K562 (cell line): ENCODE results near the gene NSG2. TPM values are rescaled to one million over a fixed set of nuclear protein-coding genes. Genes with fewer than 3 reads are reported as not detected.

Source experiments
- ATAC-seq: fragments of 200-7000 bp; cut with Tn5 transposase; 3 replicates; pipeline ENCODE4 v1.9.1; 2020; ENCODE audit warnings: moderate library complexity
- BruUV-seq: library from RNA; stranded (reverse); fragments of 400-500 nt; replicated peaks from 2 replicates; lab custom pipeline; 2021; lab: Mats Ljungman, UMichigan
- CTCF ChIA-PET: fragments of 300-600 bp; formaldehyde crosslinking; extraction: SDS; loops from one replicate; lab custom pipeline; 2021; ENCODE audit warnings: low intra/inter-chr PET ratio; lab: Yijun Ruan, JAX
- POLR2A ChIA-PET: fragments of 300-600, 350-650 bp; sonication (Branson Sonifier 250); formaldehyde crosslinking; extraction: SDS; loops from one replicate; lab custom pipeline; 2021; ENCODE audit warnings: antibody characterized with exemption, inconsistent platforms; lab: Yijun Ruan, JAX
- DNase-seq, 4 experiments: peaks; one replicate each; pipeline versions ENCODE4 v3.0.0 to v3.0.0-alpha.2; 2011 to 2018; ENCODE audit warnings: low spot score in 3 of 4, mixed read lengths in 3 of 4; ENCODE audit errors: extremely low read depth in 1 of 4
- FAIRE-seq: peaks from 2 replicates; lab custom pipeline; 2011; peaks lifted over from hg19 to GRCh38; lab: Jason Lieb, UNC
- H2AFZ ChIP-seq: 2 replicates; pipeline ENCODE4 v1.6.0; 2011; ENCODE audit warnings: low read depth, low read length, control low read depth, inconsistent platforms
- H3K27ac ChIP-seq: fragments of 200-600 bp; 3 replicates; pipeline ENCODE4 v1.8.0; 2011; ENCODE audit warnings: low read depth, mild to moderate bottlenecking, control low read depth, inconsistent platforms, low read length, moderate library complexity, mixed read lengths; ENCODE audit errors: extremely low read depth
- H3K27me3 ChIP-seq, 2 experiments: fragments of 300-600 bp in 1 of 2; 2 replicates in 1 of 2; 3 replicates in 1 of 2; pipeline versions ENCODE4 v1.6.0 to v1.8.0; 2011; ENCODE audit warnings: inconsistent platforms in 2 of 2, low read length in 2 of 2, mild to moderate bottlenecking in 1 of 2, mixed read lengths in 1 of 2, moderate library complexity in 1 of 2; ENCODE audit not compliant: control insufficient read depth in 2 of 2, insufficient read depth in 2 of 2
- H3K36me3 ChIP-seq: fragments of 300-600 bp; 3 replicates; pipeline ENCODE4 v1.8.0; 2011; ENCODE audit warnings: mild to moderate bottlenecking, low read length, inconsistent platforms; ENCODE audit not compliant: control insufficient read depth, insufficient read depth
- H3K4me1 ChIP-seq, 2 experiments: fragments of 200-600 bp in 1 of 2; replicated peaks in 1 of 2; 2 replicates in 1 of 2; 3 replicates in 1 of 2; pipeline versions ENCODE4 v1.5.1 to v1.8.0; 2011; ENCODE audit warnings: inconsistent platforms in 2 of 2, low read length in 2 of 2, mild to moderate bottlenecking in 1 of 2, mixed read lengths in 1 of 2, moderate library complexity in 1 of 2; ENCODE audit not compliant: control insufficient read depth in 2 of 2, insufficient read depth in 2 of 2
- H3K4me2 ChIP-seq: 2 replicates; pipeline ENCODE4 v1.6.1; 2011; ENCODE audit warnings: low read length, control low read depth, inconsistent platforms, mixed read lengths; ENCODE audit not compliant: insufficient read depth
- H3K4me3 ChIP-seq: fragments of 200-600 bp; sonication (generic), shearing (Covaris generic); 2 replicates; pipeline ENCODE4 v1.5.1; 2016; ENCODE audit warnings: control low read depth, inconsistent platforms
- H3K79me2 ChIP-seq: fragments of 200-600 bp; 3 replicates; pipeline ENCODE4 v1.8.0; 2011; ENCODE audit warnings: low read length, inconsistent platforms; ENCODE audit not compliant: control insufficient read depth, insufficient read depth
- H3K9ac ChIP-seq, 2 experiments: 2 replicates each; pipeline versions ENCODE4 v1.6.0 to v1.6.1; 2011; ENCODE audit warnings: low read depth in 2 of 2, low read length in 2 of 2, control low read depth in 1 of 2, inconsistent platforms in 1 of 2, mild to moderate bottlenecking in 1 of 2, mixed read lengths in 1 of 2; ENCODE audit not compliant: insufficient read depth in 1 of 2
- H3K9me1 ChIP-seq: one replicate; pipeline ENCODE4 v1.6.0; 2011; ENCODE audit warnings: inconsistent platforms, mild to moderate bottlenecking, low read length, moderate library complexity; ENCODE audit not compliant: control insufficient read depth, insufficient read depth
- H3K9me3 ChIP-seq: replicated peaks from 2 replicates; pipeline ENCODE4 v1.5.1; 2011; ENCODE audit warnings: low read depth, low read length, inconsistent platforms; ENCODE audit not compliant: control insufficient read depth, insufficient read depth
- H4K20me1 ChIP-seq: replicated peaks from 2 replicates; pipeline ENCODE4 v1.6.1; 2011; ENCODE audit warnings: low read length, inconsistent platforms, mixed read lengths; ENCODE audit not compliant: control insufficient read depth, insufficient read depth
- CBFA2T3 ChIP-seq: fragments of 450-650 bp; IDR thresholded peaks from 2 replicates; pipeline ENCODE4 v1.6.1; 2017
- ELK1 ChIP-seq: sonication (generic); formaldehyde crosslinking; IDR thresholded peaks from 2 replicates; pipeline ENCODE4 v1.8.1; 2022; ENCODE audit warnings: missing genetic modification reagents
- MCM5 ChIP-seq: fragments of 450-650 bp; IDR thresholded peaks from 2 replicates; pipeline ENCODE4 v1.6.1; 2016; ENCODE audit warnings: low read depth
- RBM22 ChIP-seq: fragments of 200-400 bp; formaldehyde crosslinking; IDR thresholded peaks from 2 replicates; pipeline ENCODE4 v1.6.1; 2018; ENCODE audit warnings: low read length, low read depth; ENCODE audit not compliant: poor library complexity, severe bottlenecking
- SAP30 ChIP-seq: fragments of 200-600 bp; sonication (generic); IDR thresholded peaks from 2 replicates; pipeline ENCODE4 v1.6.1; 2012; ENCODE audit warnings: borderline replicate concordance, low read depth, mild to moderate bottlenecking, moderate library complexity, low read length, control low read depth, inconsistent platforms; ENCODE audit not compliant: insufficient read depth, poor library complexity, severe bottlenecking
- SMAD1 ChIP-seq: fragments of 150-350 bp; IDR thresholded peaks from 2 replicates; pipeline ENCODE4 v1.6.1; 2014; ENCODE audit warnings: low read length, low read depth; ENCODE audit not compliant: partially characterized antibody
- SREBF1 ChIP-seq: fragments of 150-350 bp; IDR thresholded peaks from 2 replicates; pipeline ENCODE4 v1.6.1; 2014; ENCODE audit warnings: antibody characterized with exemption, low read depth, low read length, borderline replicate concordance
- TEAD4 ChIP-seq, 2 experiments: sonication (generic) in 1 of 2; formaldehyde crosslinking in 1 of 2; IDR thresholded peaks; 2 replicates each; pipeline versions ENCODE4 v1.6.1 to v1.8.0; 2012 to 2022; ENCODE audit warnings: borderline replicate concordance in 1 of 2, inconsistent platforms in 1 of 2, low read length in 1 of 2, mild to moderate bottlenecking in 1 of 2, missing genetic modification reagents in 1 of 2
- ZNF134 ChIP-seq: fragments of 250-450 bp; sonication (Bioruptor Pico); conservative IDR thresholded peaks from 2 replicates; pipeline ENCODE4 v1.4.0; 2020
- ZNF280B ChIP-seq: fragments of 250-450 bp; sonication (Bioruptor Pico); IDR thresholded peaks from 2 replicates; pipeline ENCODE4 v1.5.1; 2021; ENCODE audit warnings: mild to moderate bottlenecking
- ZNF589 ChIP-seq: fragments of 200-800 bp; sonication (Bioruptor generic); IDR thresholded peaks from 2 replicates; pipeline ENCODE4 v1.6.1; 2016; ENCODE audit warnings: low read depth, missing genetic modification characterization, missing compliant biosample characterization
- WGBS: fragments of 100-300 bp; shearing (Covaris generic); methylation state at CpG from one replicate; pipeline ENCODE4 v1.1.6; 2016; ENCODE audit warnings: low coverage, mixed read lengths; ENCODE audit not compliant: insufficient coverage; ENCODE audit errors: missing lambda C conversion rate; 5-methylcytosine and 5-hydroxymethylcytosine counted together
- in situ Hi-C: fragments of 300-500 bp; cut with MboI; formaldehyde crosslinking; loops from 4 replicates; pipeline ENCODE4 v1.15.0; 2018; ENCODE audit warnings: inconsistent platforms, mixed read lengths
- intact Hi-C: fragments of 100-400 bp; cut with micrococcal nuclease; formaldehyde crosslinking; loops from 2 replicates; pipeline ENCODE4 v1.14.2; 2022
- polyA plus RNA-seq, 8 experiments: library from polyadenylated mRNA; depleted of rRNA in 4 of 8; stranded (reverse) in 5 of 8; unstranded in 3 of 8; fragments of >200 nt; fragmentation: Nextera tagmentation in 2 of 8; fragmentation: Illumina TruSeq in 1 of 8; extraction: Ambion mirVana in 2 of 8; extraction: Trizol in 1 of 8; gene quantifications; 2 replicates each; pipeline versions ENCODE4 v1.2.1 to v1.2.3, GENCODE V29; 2011 to 2014; ENCODE audit warnings: inconsistent platforms in 1 of 8, missing spikeins in 1 of 8
- total RNA-seq, 7 experiments: library from RNA; depleted of rRNA in 6 of 7; stranded (reverse); fragments of >200 nt in 6 of 7; fragmentation: Illumina TruSeq in 2 of 7; extraction: Trizol in 2 of 7; gene quantifications; 2 replicates each; pipeline versions ENCODE4 v1.2.1 to v1.2.3, GENCODE V29; 2011 to 2021; ENCODE audit warnings: low replicate concordance in 1 of 7

The NSG2 gene
- total and polyA plus RNA-seq, 9 of the 15 experiments (the other 6 are each of a cell fraction or from before 2014, with no cell fraction given) = not detected

GRCh38 chr5:174145091-174145490 is 99.6 kb downstream of the NSG2 start:
- Histone ChIP-seq H2AFZ (no peak overlapping the region), H4K20me1 (no peaks in the 10 kb centered on the region), H3K27me3 (peaks cover 4 to 17% of the 10 kb centered on the region in 2 experiments; a peak in 3 of 5 replicates), H3K9me3 (no peaks in the 10 kb centered on the region), H3K4me1 (no peaks in the 10 kb centered on the region), H3K27ac (no peak overlapping the region), H3K9me1 (peaks cover 3% of the 10 kb centered on the region)
- POLR2A ChIA-PET = no interaction called here
- 7% methylated on average over 2 of the region's 2 CpGs for WGBS
- FAIRE-seq (no peak), DNase-seq (no peak)
- in situ Hi-C loops = no loop called here
- TF ChIP-seq SAP30 (no peak), ZNF589 (CRISPR knock-in tag) (no peak), TEAD4 (IDR thresholded peaks at IDR 0.05; ENCODE audit: low read length) (no peak), TEAD4 (CRISPR knock-in tag; IDR thresholded peaks at IDR 0.05; ENCODE audit: borderline replicate concordance) (no peak), ELK1 (CRISPR knock-in tag) (no peak), RBM22 (no peak), SMAD1 (no peak), CBFA2T3 (no peak), MCM5 (no peak), ZNF134 (CRISPR knock-in tag) (no peak), SREBF1 (no peak), ZNF280B (no peak)
- TF ChIP-seq, all 486 proteins: peak for 0
- CTCF ChIA-PET = no interaction called here
- Histone ChIP-seq H3K9ac (no peak overlapping the region), H3K4me3 (no peak overlapping the region), H3K4me2 (no peak overlapping the region), H3K79me2 (no peaks in the 10 kb centered on the region), H3K36me3 (no peaks in the 10 kb centered on the region)
- no peak for ATAC-seq
- no TSS peak for BruUV-seq
- intact Hi-C loops = no loop called here
